ENCODE data around the gene PPP2R1A.
"Not testable (repeated sequence)": the region's sequence is repeated elsewhere in the genome, so short reads cannot be mapped to it uniquely, and the experiment has no call there.

Gene PPP2R1A

GRCh38 chr19:52200755-52201391, 11.0 kb downstream of the PPP2R1A start:
- DNase-seq, result not testable (repeated sequence)

GRCh38 chr19:52206481-52206880, 16.6 kb downstream of the PPP2R1A start:
- no peak for DNase-seq

- no peak for DNase-seq
These were observed 21.4 kb downstream of the PPP2R1A start for GRCh38 chr19:52211203-52211602.

- no peak for DNase-seq
These were observed 22.2 kb downstream of the PPP2R1A start for GRCh38 chr19:52211926-52212571.

- no peak for DNase-seq
These were observed 22.9 kb downstream of the PPP2R1A start for GRCh38 chr19:52212572-52213255.

- no peak for DNase-seq
These were observed 24.4 kb downstream of the PPP2R1A start for GRCh38 chr19:52214241-52214640.

- DNase-seq, result no peak
These were observed 26.5 kb downstream of the PPP2R1A start for GRCh38 chr19:52216401-52216800.

GRCh38 chr19:52217576-52217975, 27.7 kb downstream of the PPP2R1A start:
- no peak for DNase-seq

- DNase-seq, result no peak
These were observed 29.8 kb downstream of the PPP2R1A start for GRCh38 chr19:52219611-52220010.

GRCh38 chr19:52221031-52221430, 31.2 kb downstream of the PPP2R1A start:
- DNase-seq, result no peak

GRCh38 chr19:52221831-52222375, 32.1 kb downstream of the PPP2R1A start:
- no peak for DNase-seq

- no peak for DNase-seq
These were observed 34.4 kb downstream of the PPP2R1A start for GRCh38 chr19:52224211-52224610.

- DNase-seq, result no peak
These were observed 36.8 kb downstream of the PPP2R1A start for GRCh38 chr19:52226652-52227051.

- DNase-seq, result no peak
These were observed 37.5 kb downstream of the PPP2R1A start for GRCh38 chr19:52227196-52227940.

- no peak for DNase-seq
These were observed 38.1 kb downstream of the PPP2R1A start for GRCh38 chr19:52227980-52228379.

GRCh38 chr19:52229524-52229923, 39.7 kb downstream of the PPP2R1A start:
- no peak for DNase-seq

GRCh38 chr19:52230685-52231084, 40.8 kb downstream of the PPP2R1A start:
- no peak for DNase-seq

GRCh38 chr19:52231154-52231910, 41.5 kb downstream of the PPP2R1A start:
- no peak for DNase-seq

- DNase-seq, result no peak
These were observed 44.6 kb downstream of the PPP2R1A start for GRCh38 chr19:52234406-52234805.

- DNase-seq, result no peak
These were observed 47.3 kb downstream of the PPP2R1A start for GRCh38 chr19:52237197-52237596.

GRCh38 chr19:52237771-52238400, 48.0 kb downstream of the PPP2R1A start:
- no peak for DNase-seq

GRCh38 chr19:52244021-52244420, 54.2 kb downstream of the PPP2R1A start:
- no peak for DNase-seq
